ENCODE results near the gene P2RY12.

GRCh38 chr3:151316267-151316991, 68.1 kb downstream of the P2RY12 start, which contains the start of gene GPR87:
- TF ChIP-seq CTCF (IDR thresholded peaks at IDR 0.05; ENCODE audit: poor library complexity, severe bottlenecking) (no peak), POLR2AphosphoS5 (IDR thresholded peaks at IDR 0.05) (no peak), EZH2 (IDR thresholded peaks at IDR 0.05; ENCODE audit: borderline replicate concordance, insufficient read depth, low read length, poor library complexity, severe bottlenecking) (no peak), SMC3 (conservative IDR thresholded peaks at IDR 0.05; ENCODE audit: poor library complexity) (no peak), MXI1 (conservative IDR thresholded peaks at IDR 0.05; ENCODE audit: poor library complexity, severe bottlenecking) (no peak), RAD21 (conservative IDR thresholded peaks at IDR 0.05) (no peak), TAF1 (IDR thresholded peaks at IDR 0.05; ENCODE audit: low read depth) (no peak)
